Muscle of leg (tissue), 11 donors: Measurements from ENCODE around the gene CCDC73. TPM values are rescaled to one million over a fixed set of nuclear protein-coding genes. Genes with fewer than 3 reads are reported as not detected.

Experiments
- DNase-seq: peaks from one replicate; pipeline ENCODE4 v3.0.0; 2013
- H3K27ac ChIP-seq: one replicate; pipeline ENCODE4 v1.5.1; 2013; ENCODE audit warnings: mild to moderate bottlenecking, low read length, control low read depth
- H3K27me3 ChIP-seq: one replicate; pipeline ENCODE4 v1.6.1; 2013; ENCODE audit warnings: low read length; ENCODE audit not compliant: control insufficient read depth, insufficient read depth
- H3K36me3 ChIP-seq: one replicate; pipeline ENCODE4 v1.6.1; 2013; ENCODE audit warnings: low read length; ENCODE audit not compliant: control insufficient read depth, insufficient read depth
- H3K4me1 ChIP-seq: one replicate; pipeline ENCODE4 v1.6.1; 2013; ENCODE audit warnings: low read length; ENCODE audit not compliant: control insufficient read depth, insufficient read depth
- H3K4me3 ChIP-seq: one replicate; pipeline ENCODE4 v1.5.1; 2013; ENCODE audit warnings: low read length, control low read depth
- H3K9me3 ChIP-seq: replicated peaks from 2 replicates; pipeline ENCODE4 v1.6.1; 2013; ENCODE audit warnings: low read depth, low read length; ENCODE audit not compliant: control insufficient read depth
- WGBS: methylation state at CpG from one replicate; pipeline ENCODE4 v1.1.5; 2013; ENCODE audit warnings: missing lambda C conversion rate; ENCODE audit not compliant: insufficient coverage; 5-methylcytosine and 5-hydroxymethylcytosine counted together
- polyA plus RNA-seq, 8 donors: library from polyadenylated mRNA; unstranded; fragments of 120-200 nt; gene quantifications; one replicate each; pipeline versions ENCODE4 v1.2.1 to v1.2.3, GENCODE V29; 2013; ENCODE audit warnings: inconsistent platforms in 1 of 8, low replicate concordance in 1 of 8; ENCODE audit not compliant: insufficient read length in 8 of 8, insufficient read depth in 1 of 8
- total RNA-seq: library from RNA; stranded (reverse); fragments of 120-200 nt; gene quantifications from one replicate; pipeline ENCODE4 v1.2.4, GENCODE V29; 2013

CCDC73 gene
- total and polyA plus RNA-seq, 9 donors: 0.02 to 0.42 (median 0.03) TPM; not detected in 5

DNA sequence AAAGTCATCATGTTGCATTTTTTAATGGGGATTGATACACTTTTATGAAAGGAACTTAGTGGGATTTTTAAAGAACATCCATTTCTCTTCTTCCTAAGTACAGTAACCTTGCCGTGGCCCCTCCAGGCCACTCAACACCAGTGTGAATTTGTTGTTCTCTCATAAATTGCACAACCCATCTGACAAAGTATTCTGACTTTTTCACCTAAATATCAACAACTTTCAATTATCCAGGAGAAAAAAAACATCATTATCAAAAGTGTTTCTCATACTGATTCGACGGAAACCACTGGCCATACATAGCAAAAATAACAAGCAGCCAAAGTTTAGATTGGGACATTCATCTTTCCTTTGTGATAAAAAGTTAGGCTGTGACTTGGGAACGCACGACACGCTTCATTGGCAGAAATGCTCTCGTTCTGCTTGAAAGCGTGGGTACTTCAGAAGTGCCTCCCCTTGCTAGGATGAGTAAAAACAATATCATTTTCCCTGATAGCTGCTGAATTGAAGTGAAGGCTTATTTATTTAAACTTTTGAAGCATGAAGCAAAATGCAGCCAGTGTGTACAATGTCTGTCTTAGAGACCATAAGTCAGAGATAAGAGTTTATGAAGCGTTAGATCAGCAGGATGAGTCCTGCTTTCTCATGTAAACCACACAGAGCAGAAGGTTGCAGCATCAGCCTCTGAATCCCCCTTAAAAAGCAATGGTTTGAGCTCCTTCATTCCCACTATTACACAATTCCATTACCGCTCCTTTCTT, 231.4 kb downstream of the CCDC73 start:
- Histone ChIP-seq H3K4me3 (no peak overlapping the region), H3K36me3 (no peaks in the 10 kb centered on the region), H3K27me3 (no peaks in the 10 kb centered on the region), H3K27ac (no peak overlapping the region), H3K9me3 (no peaks in the 10 kb centered on the region), H3K4me1 (no peaks in the 10 kb centered on the region)
- no peak for DNase-seq
- WGBS: 88% methylated on average over 4 of the region's 10 CpGs

DNA sequence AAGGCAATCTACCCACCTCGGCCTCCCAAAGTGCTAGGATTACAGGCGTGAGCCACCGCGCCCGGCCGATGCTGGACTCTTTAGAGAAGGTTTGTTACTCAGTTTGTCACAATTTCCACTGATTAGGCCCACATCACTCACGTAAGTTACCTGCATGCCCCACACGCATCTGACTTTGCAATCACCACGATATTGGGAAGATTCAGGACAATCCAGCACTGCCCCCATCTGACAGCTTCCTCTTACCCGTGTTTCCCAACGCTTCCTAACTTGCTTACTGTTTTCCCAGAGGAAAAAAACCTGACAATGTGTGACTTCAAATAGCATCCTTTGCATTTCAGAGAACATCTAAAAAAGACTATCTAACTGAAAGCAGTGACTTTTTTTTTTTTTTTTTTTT, 232.6 kb downstream of the CCDC73 start:
- DNase-seq: no peak
- H3K36me3 ChIP-seq: no peaks in the 10 kb centered on the region
- WGBS: 84% methylated on average over 11 of the region's 11 CpGs
- no peak overlapping the region for H3K4me3 ChIP-seq
- no peak overlapping the region for H3K27ac ChIP-seq
- no peaks in the 10 kb centered on the region for H3K27me3 ChIP-seq
- no peaks in the 10 kb centered on the region for H3K4me1 ChIP-seq
- H3K9me3 ChIP-seq: no peaks in the 10 kb centered on the region

DNA sequence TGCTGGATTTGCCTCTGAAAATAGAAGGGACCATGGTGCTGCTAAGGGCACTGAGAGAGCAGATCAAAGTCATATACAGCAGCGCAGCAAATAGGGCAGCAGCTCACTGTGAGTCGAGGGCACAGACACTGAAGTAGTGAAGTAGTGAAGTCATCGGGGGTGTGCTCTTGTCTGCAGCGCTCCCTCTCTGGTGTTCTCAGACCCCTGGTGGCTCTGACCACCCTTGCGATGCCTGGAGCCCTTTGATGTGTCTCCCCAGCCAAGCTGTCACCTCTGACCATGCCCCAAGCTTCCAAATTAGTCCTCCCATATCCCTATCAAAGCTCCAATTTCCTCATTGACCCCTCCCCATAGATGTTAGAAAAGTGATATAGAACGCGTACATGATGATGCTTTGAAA, 238.6 kb downstream of the CCDC73 start:
- H3K9me3 ChIP-seq: no peaks in the 10 kb centered on the region
- no peaks in the 10 kb centered on the region for H3K27me3 ChIP-seq
- no peak overlapping the region for H3K4me3 ChIP-seq
- no peak for DNase-seq
- H3K27ac ChIP-seq: no peak overlapping the region
- 74% methylated on average over 4 of the region's 7 CpGs for WGBS
- H3K4me1 ChIP-seq: no peaks in the 10 kb centered on the region
- H3K36me3 ChIP-seq: no peaks in the 10 kb centered on the region

DNA sequence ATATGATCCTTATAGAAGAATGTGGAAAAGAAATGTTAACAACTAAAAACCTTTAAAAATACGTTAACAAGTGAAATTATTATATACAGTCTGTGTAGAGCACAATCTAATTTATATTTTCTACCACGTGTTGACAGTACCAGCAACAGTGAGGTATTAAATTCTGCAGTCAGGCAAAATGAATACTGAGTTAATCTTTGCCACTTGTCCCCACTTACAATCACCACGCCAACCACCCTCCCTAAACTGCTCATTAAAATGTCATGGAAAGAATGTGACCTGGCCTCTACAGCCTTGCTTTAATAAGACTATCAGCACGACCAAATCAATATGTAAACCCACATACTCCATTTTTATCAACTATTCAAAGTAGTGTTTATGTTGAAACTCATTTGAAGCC, 239.4 kb downstream of the CCDC73 start:
- Histone ChIP-seq H3K36me3 (no peaks in the 10 kb centered on the region), H3K27ac (no peak overlapping the region), H3K9me3 (no peaks in the 10 kb centered on the region), H3K4me3 (no peak overlapping the region), H3K4me1 (no peaks in the 10 kb centered on the region), H3K27me3 (no peaks in the 10 kb centered on the region)
- DNase-seq: no peak
- no CpG with 5 or more reads among the region's 4 CpGs for WGBS

Other genes starting within 250 kb of the CCDC73 start
- 357 TPM for gene EIF3M, start 210.8 kb downstream of the CCDC73 start, total RNA-seq
- gene EIF3M, start 210.8 kb downstream of the CCDC73 start, polyA plus RNA-seq: 100 to 1,000 TPM; 306 to 374 (median 346) TPM
- 0.09 TPM for gene PRRG4, start 35.3 kb upstream of the CCDC73 start, total RNA-seq
- 1 to 10 TPM in 1 of 8 donors, under 1 TPM in 7; 0.08 to 3.0 (median 0.22) TPM for gene PRRG4, start 35.3 kb upstream of the CCDC73 start, polyA plus RNA-seq
- gene QSER1, start 98.1 kb upstream of the CCDC73 start, total RNA-seq: 29.6 TPM
- 10 to 100 TPM; 13.6 to 27.8 (median 20.9) TPM for gene QSER1, start 98.1 kb upstream of the CCDC73 start, polyA plus RNA-seq
- gene DEPDC7, start 221.2 kb upstream of the CCDC73 start, total RNA-seq: 13.3 TPM
- gene DEPDC7, start 221.2 kb upstream of the CCDC73 start, polyA plus RNA-seq: 10 to 100 TPM; 12.8 to 17.5 (median 15.0) TPM
- 9.2 TPM for gene TCP11L1, start 244.9 kb upstream of the CCDC73 start, total RNA-seq
- 10 to 100 TPM in 3 of 8 donors, 1 to 10 TPM in 5; 6.9 to 13.2 (median 9.5) TPM for gene TCP11L1, start 244.9 kb upstream of the CCDC73 start, polyA plus RNA-seq